K562 (cell line): ENCODE data around the gene CAPZB. TPM values are rescaled to one million over a fixed set of nuclear protein-coding genes. Genes with fewer than 3 reads are reported as not detected.

Source experiments
- ADNP ChIP-seq: fragments of 200-800 bp; sonication (Bioruptor generic); IDR thresholded peaks from 2 replicates; pipeline ENCODE4 v1.6.1; 2016; ENCODE audit warnings: missing genetic modification characterization, missing compliant biosample characterization
- CXXC5 ChIP-seq: fragments of 250-450 bp; sonication (Bioruptor Pico); IDR thresholded peaks from 2 replicates; pipeline ENCODE4 v1.8.0; 2022; ENCODE audit warnings: inconsistent platforms, mild to moderate bottlenecking, moderate library complexity
- DMBX1 ChIP-seq: fragments of 250-450 bp; sonication (Bioruptor Pico); IDR thresholded peaks from 2 replicates; pipeline ENCODE4 v1.8.0; 2022; ENCODE audit warnings: inconsistent platforms, mild to moderate bottlenecking, moderate library complexity, borderline replicate concordance
- ELF2 ChIP-seq: fragments of 250-450 bp; sonication (Bioruptor Pico); IDR thresholded peaks from 2 replicates; pipeline ENCODE4 v1.5.0; 2021; ENCODE audit warnings: mild to moderate bottlenecking
- FOXA3 ChIP-seq, 2 experiments: fragments of 450-650 bp in 1 of 2; sonication (generic) in 1 of 2; formaldehyde crosslinking; IDR thresholded peaks in 1 of 2; conservative IDR thresholded peaks in 1 of 2; 2 replicates each; pipeline versions ENCODE4 v1.4.0 to v1.8.0; 2020 to 2022; ENCODE audit warnings: mild to moderate bottlenecking in 2 of 2, missing genetic modification reagents in 1 of 2
- HMGXB4 ChIP-seq: sonication (generic); formaldehyde crosslinking; IDR thresholded peaks from 2 replicates; pipeline ENCODE4 v1.8.1; 2023; ENCODE audit warnings: mild to moderate bottlenecking, missing genetic modification reagents
- MEF2A ChIP-seq: IDR thresholded peaks from 2 replicates; pipeline ENCODE4 v1.6.1; 2011; ENCODE audit warnings: low read depth, mild to moderate bottlenecking, low read length, moderate library complexity; ENCODE audit not compliant: control insufficient read depth
- MTF1 ChIP-seq: fragments of 250-450 bp; sonication (Bioruptor Pico); IDR thresholded peaks from 2 replicates; pipeline ENCODE4 v1.9.0; 2021; ENCODE audit warnings: moderate library complexity, mild to moderate bottlenecking, inconsistent platforms, borderline replicate concordance
- NCOA4 ChIP-seq: fragments of 450-650 bp; IDR thresholded peaks from 2 replicates; pipeline ENCODE4 v1.6.1; 2018; ENCODE audit warnings: mild to moderate bottlenecking; ENCODE audit not compliant: partially characterized antibody
- NEUROD1 ChIP-seq: fragments of 150-350 bp; IDR thresholded peaks from 2 replicates; pipeline ENCODE4 v1.6.1; 2014; ENCODE audit warnings: borderline replicate concordance, low read length, low read depth; ENCODE audit not compliant: partially characterized antibody
- POLR2AphosphoS5 ChIP-seq: IDR thresholded peaks from 2 replicates; pipeline ENCODE4 v1.6.1; 2011; ENCODE audit warnings: mild to moderate bottlenecking, low read depth, low read length, moderate library complexity; ENCODE audit not compliant: control insufficient read depth, insufficient read depth
- TBL1XR1 ChIP-seq, 2 experiments: IDR thresholded peaks; 2 replicates each; pipeline ENCODE4 v1.6.1; 2012; ENCODE audit warnings: improper control_type of control experiment in 2 of 2, low read length in 2 of 2, mild to moderate bottlenecking in 1 of 2
- U2AF1 ChIP-seq: fragments of 200-400 bp; formaldehyde crosslinking; optimal IDR thresholded peaks from 2 replicates; pipeline ENCODE3; 2017; ENCODE audit warnings: mild to moderate bottlenecking, low read depth, low read length, moderate library complexity
- ZBTB12 ChIP-seq: fragments of 250-450 bp; sonication (Bioruptor Pico); IDR thresholded peaks from 2 replicates; pipeline ENCODE4 v1.4.0; 2020
- ZNF24 ChIP-seq: fragments of 450-650 bp; IDR thresholded peaks from 2 replicates; pipeline ENCODE4 v1.6.1; 2016
- ZNF354B ChIP-seq: fragments of 250-450 bp; sonication (Bioruptor Pico); IDR thresholded peaks from 2 replicates; pipeline ENCODE4 v1.4.0; 2020
- polyA plus RNA-seq, 8 experiments: library from polyadenylated mRNA; depleted of rRNA in 4 of 8; stranded (reverse) in 5 of 8; unstranded in 3 of 8; fragments of >200 nt; fragmentation: Nextera tagmentation in 2 of 8; fragmentation: Illumina TruSeq in 1 of 8; extraction: Ambion mirVana in 2 of 8; extraction: Trizol in 1 of 8; gene quantifications; 2 replicates each; pipeline versions ENCODE4 v1.2.1 to v1.2.3, GENCODE V29; 2011 to 2014; ENCODE audit warnings: inconsistent platforms in 1 of 8, missing spikeins in 1 of 8
- total RNA-seq, 7 experiments: library from RNA; depleted of rRNA in 6 of 7; stranded (reverse); fragments of >200 nt in 6 of 7; fragmentation: Illumina TruSeq in 2 of 7; extraction: Trizol in 2 of 7; gene quantifications; 2 replicates each; pipeline versions ENCODE4 v1.2.1 to v1.2.3, GENCODE V29; 2011 to 2021; ENCODE audit warnings: low replicate concordance in 1 of 7
- TF ChIP-seq, protein P1 (sequence below): fragments of 250-450 bp; sonication (Bioruptor Pico); IDR thresholded peaks from 2 replicates; pipeline ENCODE4 v1.4.0; 2020; ENCODE audit warnings: mild to moderate bottlenecking
- TF ChIP-seq, protein P2 (sequence below): sonication (generic); formaldehyde crosslinking; IDR thresholded peaks from 2 replicates; pipeline ENCODE4 v1.5.0; 2020; ENCODE audit warnings: missing genetic modification reagents
- TF ChIP-seq, protein P3 (sequence below): fragments of 450-650 bp; formaldehyde crosslinking; IDR thresholded peaks from 2 replicates; pipeline ENCODE4 v1.4.0; 2022; ENCODE audit warnings: missing genetic modification characterization

The CAPZB gene
- total and polyA plus RNA-seq, 9 of the 15 experiments (the other 6 are each of a cell fraction or from before 2014, with no cell fraction given), result 57.6 to 297 (median 125) TPM

GRCh38 chr1:19311931-19312781, 173.2 kb downstream of the CAPZB start, which contains the start of the genes AKR7A2 and SLC66A1 (continued):
- TF ChIP-seq MTF1 (CRISPR knock-in tag), result 0 out of 2 replicates have a peak, but pooled peaks have one; percentile 19
- peak; percentile 47; the same call in 1 of the 2 replicates for TF ChIP-seq HMGXB4 (CRISPR knock-in tag)
- peak in 1 of 2 experiments; percentile 79; a peak in 2 of 4 replicates for TF ChIP-seq FOXA3 (CRISPR knock-in tag; conservative IDR thresholded peaks at IDR 0.05 in 1 of 2, IDR thresholded peaks at IDR 0.05 in 1 of 2)
- TF ChIP-seq, protein P1, sequence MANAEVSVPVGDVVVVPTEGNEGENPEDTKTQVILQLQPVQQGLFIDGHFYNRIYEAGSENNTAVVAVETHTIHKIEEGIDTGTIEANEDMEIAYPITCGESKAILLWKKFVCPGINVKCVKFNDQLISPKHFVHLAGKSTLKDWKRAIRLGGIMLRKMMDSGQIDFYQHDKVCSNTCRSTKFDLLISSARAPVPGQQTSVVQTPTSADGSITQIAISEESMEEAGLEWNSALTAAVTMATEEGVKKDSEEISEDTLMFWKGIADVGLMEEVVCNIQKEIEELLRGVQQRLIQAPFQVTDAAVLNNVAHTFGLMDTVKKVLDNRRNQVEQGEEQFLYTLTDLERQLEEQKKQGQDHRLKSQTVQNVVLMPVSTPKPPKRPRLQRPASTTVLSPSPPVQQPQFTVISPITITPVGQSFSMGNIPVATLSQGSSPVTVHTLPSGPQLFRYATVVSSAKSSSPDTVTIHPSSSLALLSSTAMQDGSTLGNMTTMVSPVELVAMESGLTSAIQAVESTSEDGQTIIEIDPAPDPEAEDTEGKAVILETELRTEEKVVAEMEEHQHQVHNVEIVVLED (CRISPR knock-in tag), result peak; percentile 69
- peak; percentile 81 for TF ChIP-seq POLR2AphosphoS5
- TF ChIP-seq TBL1XR1 (IDR thresholded peaks at IDR 0.05; ENCODE audit: low read length in 2 of 2), result peak in 1 of 2 experiments; percentile 8; a peak in 1 of 4 replicates
- no peak for TF ChIP-seq ADNP (tag)
- TF ChIP-seq, protein P2, sequence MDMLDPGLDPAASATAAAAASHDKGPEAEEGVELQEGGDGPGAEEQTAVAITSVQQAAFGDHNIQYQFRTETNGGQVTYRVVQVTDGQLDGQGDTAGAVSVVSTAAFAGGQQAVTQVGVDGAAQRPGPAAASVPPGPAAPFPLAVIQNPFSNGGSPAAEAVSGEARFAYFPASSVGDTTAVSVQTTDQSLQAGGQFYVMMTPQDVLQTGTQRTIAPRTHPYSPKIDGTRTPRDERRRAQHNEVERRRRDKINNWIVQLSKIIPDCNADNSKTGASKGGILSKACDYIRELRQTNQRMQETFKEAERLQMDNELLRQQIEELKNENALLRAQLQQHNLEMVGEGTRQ (CRISPR knock-in tag), result peak; percentile 87
- no peak for TF ChIP-seq MEF2A
- peak; percentile 100 for TF ChIP-seq CXXC5 (CRISPR knock-in tag)
- no peak for TF ChIP-seq NCOA4
- TF ChIP-seq, protein P3, sequence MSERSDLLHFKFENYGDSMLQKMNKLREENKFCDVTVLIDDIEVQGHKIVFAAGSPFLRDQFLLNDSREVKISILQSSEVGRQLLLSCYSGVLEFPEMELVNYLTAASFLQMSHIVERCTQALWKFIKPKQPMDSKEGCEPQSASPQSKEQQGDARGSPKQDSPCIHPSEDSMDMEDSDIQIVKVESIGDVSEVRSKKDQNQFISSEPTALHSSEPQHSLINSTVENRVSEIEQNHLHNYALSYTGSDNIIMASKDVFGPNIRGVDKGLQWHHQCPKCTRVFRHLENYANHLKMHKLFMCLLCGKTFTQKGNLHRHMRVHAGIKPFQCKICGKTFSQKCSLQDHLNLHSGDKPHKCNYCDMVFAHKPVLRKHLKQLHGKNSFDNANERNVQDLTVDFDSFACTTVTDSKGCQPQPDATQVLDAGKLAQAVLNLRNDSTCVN (CRISPR knock-in tag), result peak; percentile 61
- TF ChIP-seq ZNF354B (CRISPR knock-in tag), result no peak
- peak; percentile 44 for TF ChIP-seq NEUROD1
- TF ChIP-seq ELF2 (CRISPR knock-in tag), result peak; percentile 57; the same call in 1 of the 2 replicates
- peak; percentile 58; the same call in 1 of the 2 replicates for TF ChIP-seq ZNF24
- TF ChIP-seq ZBTB12, result no peak
- TF ChIP-seq DMBX1 (CRISPR knock-in tag), result peak; percentile 73; the same call in 1 of the 2 replicates
- TF ChIP-seq U2AF1, result peak; percentile 96
